NCI-H2029 treated with DMSO at 0.1 percent for 48 hours (cell line): ENCODE results near the gene DLEC1.

Experiments used
- DNase-seq: peaks from one replicate; lab custom pipeline; 2025; lab: John Stamatoyannopoulos, UW

DLEC1 gene

GRCh38 chr3:38137615-38138348, 98.8 kb downstream of the DLEC1 start:
- no peak for DNase-seq

GRCh38 chr3:38138349-38139190, 99.6 kb downstream of the DLEC1 start, which contains the start of gene MYD88:
TSS of gene MYD88 (plus strand) at chr3:38138661. CDS start at chr3:38138701, 40 bp downstream.
- DNase-seq = no peak

GRCh38 chr3:38139191-38139590, 100.2 kb downstream of the DLEC1 start:
- no peak for DNase-seq

GRCh38 chr3:38139652-38140051, 100.6 kb downstream of the DLEC1 start:
- DNase-seq = no peak

GRCh38 chr3:38140326-38141172, 101.5 kb downstream of the DLEC1 start:
- no peak for DNase-seq

GRCh38 chr3:38141173-38141951, 102.4 kb downstream of the DLEC1 start:
- DNase-seq = no peak

GRCh38 chr3:38141952-38142273, 102.9 kb downstream of the DLEC1 start:
- no peak for DNase-seq

- DNase-seq = no peak
Observed at GRCh38 chr3:38142959-38143358, 104.0 kb downstream of the DLEC1 start.

- no peak for DNase-seq
Observed at GRCh38 chr3:38143511-38143910, 104.5 kb downstream of the DLEC1 start.

- DNase-seq = no peak
Observed at GRCh38 chr3:38146504-38146903, 107.5 kb downstream of the DLEC1 start.

GRCh38 chr3:38147421-38147820, 108.4 kb downstream of the DLEC1 start:
- DNase-seq = no peak

GRCh38 chr3:38148311-38148882, 109.4 kb downstream of the DLEC1 start:
- DNase-seq = no peak

GRCh38 chr3:38149708-38150107, 110.7 kb downstream of the DLEC1 start:
- no peak for DNase-seq

GRCh38 chr3:38150780-38151528, 111.9 kb downstream of the DLEC1 start:
- no peak for DNase-seq

- no peak for DNase-seq
Observed at GRCh38 chr3:38151667-38152265, 112.8 kb downstream of the DLEC1 start.

- DNase-seq = no peak
Observed at GRCh38 chr3:38152609-38153008, 113.6 kb downstream of the DLEC1 start.

GRCh38 chr3:38153221-38153620, 114.2 kb downstream of the DLEC1 start:
- DNase-seq = no peak

- DNase-seq = no peak
Observed at GRCh38 chr3:38154033-38154494, 115.1 kb downstream of the DLEC1 start.

- DNase-seq = no peak
Observed at GRCh38 chr3:38154625-38155255, 115.7 kb downstream of the DLEC1 start.

GRCh38 chr3:38155825-38156224, 116.8 kb downstream of the DLEC1 start:
- DNase-seq = no peak
